Measurements from ENCODE around the gene NRG4. TPM values are rescaled to one million over a fixed set of nuclear protein-coding genes. Genes with fewer than 3 reads are reported as not detected.

Gene NRG4
- total and polyA plus RNA-seq, 2 of the 8 experiments (the other 6 are each of a cell fraction or from before 2014, with no cell fraction given) = 0.24 TPM; not detected in 1

DNA sequence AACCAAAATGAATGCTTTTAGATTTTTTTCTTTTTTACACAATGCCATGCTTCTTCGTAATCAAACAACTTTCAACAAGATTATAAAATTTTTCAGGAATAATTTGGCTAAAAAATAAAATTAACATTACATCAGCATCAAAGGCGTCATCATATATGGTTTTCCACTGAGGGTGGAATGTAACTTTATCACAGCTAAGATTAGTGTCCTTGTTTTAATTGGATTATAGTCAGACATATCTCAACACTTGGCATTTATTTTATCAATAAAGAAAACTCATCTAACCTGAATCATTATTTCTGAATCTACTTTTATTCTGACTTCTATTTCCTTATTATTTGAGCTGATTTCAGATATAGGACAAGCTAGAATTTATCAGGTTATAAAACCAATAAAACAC lies 1.6 kb downstream of the NRG4 start:
- no peak overlapping the region for H3K4me2 ChIP-seq (ENCODE audit: insufficient read depth in 1 of 2, low read depth in 2 of 2, low read length in 2 of 2)
- POLR2A ChIA-PET (ENCODE audit: partially characterized antibody) = no interaction called here

More for the DNA sequence above, 1.6 kb downstream of the NRG4 start:
- H3K9me3 ChIP-seq (ENCODE audit: insufficient read depth in 2 of 2, low read depth in 1 of 2, low read length in 1 of 2) = no peaks in the 10 kb centered on the region
- H2AFZ ChIP-seq (ENCODE audit: low read length) = no peak overlapping the region
- no peak overlapping the region for H2BK12ac ChIP-seq (ENCODE audit: low read depth, low read length)
- H2BK15ac ChIP-seq (ENCODE audit: low read length) = no peak overlapping the region
- no peak overlapping the region for H4K91ac ChIP-seq (replicated peaks; ENCODE audit: insufficient read length, low read length)
- H4K8ac ChIP-seq (ENCODE audit: extremely low read depth, insufficient read depth, low read length) = no peak overlapping the region
- no peaks in the 10 kb centered on the region for H3K79me1 ChIP-seq (ENCODE audit: low read depth, low read length)
- no peaks in the 10 kb centered on the region for H3K4me1 ChIP-seq (replicated peaks in 1 of 4; ENCODE audit: control insufficient read depth in 3 of 4, insufficient read depth in 4 of 4, low read length in 3 of 4)
- no peak overlapping the region for H2BK120ac ChIP-seq (replicated peaks; ENCODE audit: low read depth, low read length)
- CTCF ChIA-PET (ENCODE audit: partially characterized antibody) = no interaction called here
- H3K36me3 ChIP-seq (ENCODE audit: control insufficient read depth in 2 of 4, insufficient read depth in 4 of 4, low read length in 3 of 4) = no peaks in the 10 kb centered on the region
- H3K9ac ChIP-seq (replicated peaks in 1 of 4; ENCODE audit: extremely low read depth in 1 of 4, low read depth in 3 of 4, low read length in 3 of 4) = no peak overlapping the region
- H3K4ac ChIP-seq (replicated peaks; ENCODE audit: insufficient read length, low read depth, low read length) = no peak overlapping the region
- no peaks in the 10 kb centered on the region for H3K23me2 ChIP-seq (ENCODE audit: low read depth, low read length)
- no peak overlapping the region for H2AK5ac ChIP-seq (ENCODE audit: low read depth, low read length)
- no peak overlapping the region for H3K4me3 ChIP-seq (ENCODE audit: extremely low read depth in 1 of 4, insufficient read depth in 2 of 4, low read depth in 3 of 4, low read length in 4 of 4)
- H3K23ac ChIP-seq (ENCODE audit: insufficient read length) = no peak overlapping the region
- no peak overlapping the region for H2BK20ac ChIP-seq (ENCODE audit: low read length)
- DNase-seq (ENCODE audit: low read depth in 1 of 2, low spot score in 2 of 2) = no peak
- no peaks in the 10 kb centered on the region for H3K79me2 ChIP-seq (ENCODE audit: control insufficient read depth in 1 of 2, insufficient read depth in 2 of 2, low read length in 2 of 2)
- H3K14ac ChIP-seq (ENCODE audit: insufficient read length) = no peak overlapping the region
- H2BK5ac ChIP-seq (ENCODE audit: low read depth, low read length) = no peak overlapping the region
- H3K18ac ChIP-seq (ENCODE audit: extremely low read depth, low read length) = no peak overlapping the region
- WGBS, 2 experiments (ENCODE audit: extremely low coverage in 1 of 2, insufficient coverage in 1 of 2, insufficient read length in 1 of 2, insufficient replicate concordance in 2 of 2, low coverage in 1 of 2, low lambda C conversion rate in 2 of 2, missing lambda C conversion rate in 1 of 2) = 84% methylated on average over 2 of the region's 2 CpGs; no CpG with 5 or more reads in 1 of the 2 experiments
- no peak overlapping the region for H3K27ac ChIP-seq (ENCODE audit: low read depth, low read length)
- TF ChIP-seq TCF12 (IDR thresholded peaks at IDR 0.05; ENCODE audit: low read depth, low read length) = no peak
- TF ChIP-seq POLR2AphosphoS5 (IDR thresholded peaks at IDR 0.05; ENCODE audit: low read depth, low read length) = no peak
- no peak for TF ChIP-seq RAD21 (IDR thresholded peaks at IDR 0.05 in 1 of 2, conservative IDR thresholded peaks at IDR 0.05 in 1 of 2; ENCODE audit: low read depth in 2 of 2, low read length in 2 of 2)
- TF ChIP-seq FOSL1 (IDR thresholded peaks at IDR 0.05; ENCODE audit: insufficient read depth, low read depth, low read length) = no peak
- no peak for TF ChIP-seq CBX8 (IDR thresholded peaks at IDR 0.05; ENCODE audit: borderline replicate concordance, low read depth, low read length)
- no peak for TF ChIP-seq ASH2L (IDR thresholded peaks at IDR 0.05; ENCODE audit: low read length)
- TF ChIP-seq, protein P1, sequence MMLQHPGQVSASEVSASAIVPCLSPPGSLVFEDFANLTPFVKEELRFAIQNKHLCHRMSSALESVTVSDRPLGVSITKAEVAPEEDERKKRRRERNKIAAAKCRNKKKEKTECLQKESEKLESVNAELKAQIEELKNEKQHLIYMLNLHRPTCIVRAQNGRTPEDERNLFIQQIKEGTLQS (IDR thresholded peaks at IDR 0.05; ENCODE audit: insufficient read depth, low read depth, low read length) = no peak
- no peak for TF ChIP-seq TBP (IDR thresholded peaks at IDR 0.05; ENCODE audit: low read depth, low read length)
- TF ChIP-seq KDM1A (IDR thresholded peaks at IDR 0.05; ENCODE audit: borderline replicate concordance, low read length) = no peak
- TF ChIP-seq SAP30 (IDR thresholded peaks at IDR 0.05; ENCODE audit: insufficient read depth, insufficient replicate concordance, low read length) = no peak
- no peak for TF ChIP-seq EGR1 (IDR thresholded peaks at IDR 0.05; ENCODE audit: borderline replicate concordance, low read depth, low read length)
- no peak for TF ChIP-seq ZNF274 (IDR thresholded peaks at IDR 0.05; ENCODE audit: borderline replicate concordance, extremely low read depth, low read length)
- no peak for FAIRE-seq
- no peak overlapping the region for H4K5ac ChIP-seq (ENCODE audit: insufficient read length, low read depth, low read length)
- H4K20me1 ChIP-seq (replicated peaks in 1 of 2; ENCODE audit: control insufficient read depth in 1 of 2, insufficient read depth in 2 of 2, low read length in 2 of 2) = no peaks in the 10 kb centered on the region
- H3K56ac ChIP-seq (replicated peaks; ENCODE audit: insufficient read length, low read depth, low read length) = no peak overlapping the region
- no peaks in the 10 kb centered on the region for H3K27me3 ChIP-seq (replicated peaks in 1 of 4; ENCODE audit: control insufficient read depth in 3 of 4, extremely low read depth in 1 of 4, insufficient read depth in 3 of 4, low read length in 3 of 4)
